Liver (tissue), 3 donors: ENCODE results near the gene ARHGEF33.

ENCODE experiments used
- JUND ChIP-seq, 2 donors: IDR thresholded peaks; 2 replicates each; pipeline ENCODE4 v1.6.1; 2016; ENCODE audit warnings: antibody characterized with exemption in 2 of 2
- RAD21 ChIP-seq, 2 donors: IDR thresholded peaks; 2 replicates each; pipeline ENCODE4 v1.6.1; 2016; ENCODE audit warnings: antibody characterized with exemption in 2 of 2, mild to moderate bottlenecking in 2 of 2
- SP1 ChIP-seq: IDR thresholded peaks from 2 replicates; pipeline ENCODE4 v1.6.1; 2018; ENCODE audit warnings: antibody characterized with exemption, mild to moderate bottlenecking
- TAF1 ChIP-seq: conservative IDR thresholded peaks from 2 replicates; pipeline ENCODE4 v1.6.1; 2016; ENCODE audit warnings: antibody characterized with exemption, mild to moderate bottlenecking
- YY1 ChIP-seq: IDR thresholded peaks from 2 replicates; pipeline ENCODE4 v1.6.1; 2016; ENCODE audit warnings: antibody characterized with exemption, mild to moderate bottlenecking
- TF ChIP-seq, protein P1 (sequence below): fragments of 150-350 bp; IDR thresholded peaks from 2 replicates; pipeline ENCODE4 v1.5.1; 2017; ENCODE audit warnings: improper control_type of control experiment, low read depth, low read length; ENCODE audit not compliant: missing input control
- TF ChIP-seq, protein P2 (sequence below): IDR thresholded peaks from 2 replicates; pipeline ENCODE4 v1.6.1; 2016; ENCODE audit warnings: antibody characterized with exemption, mild to moderate bottlenecking
- donor health status: healthy.
- donor health status: healthy.

DNA sequence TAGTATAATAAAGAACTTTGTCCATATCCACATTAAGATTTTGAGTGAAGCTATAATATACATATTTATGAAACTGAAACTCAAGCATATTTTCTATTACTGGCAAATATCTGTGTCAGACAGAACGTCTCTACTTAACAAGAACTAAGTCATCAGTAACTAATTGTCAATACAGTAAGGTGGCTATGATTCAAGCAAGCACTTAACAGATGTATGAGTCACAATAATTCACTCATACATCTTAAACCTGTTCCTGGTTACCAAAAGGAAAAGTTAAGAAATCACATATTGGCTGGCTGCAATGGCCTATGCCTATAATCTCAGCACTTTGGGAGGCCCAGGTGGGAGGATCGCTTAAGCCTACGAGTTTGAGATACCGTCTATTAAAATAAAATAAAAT is 135.2 kb downstream of the ARHGEF33 start:
- no peak for TF ChIP-seq YY1
- TF ChIP-seq, protein P1, sequence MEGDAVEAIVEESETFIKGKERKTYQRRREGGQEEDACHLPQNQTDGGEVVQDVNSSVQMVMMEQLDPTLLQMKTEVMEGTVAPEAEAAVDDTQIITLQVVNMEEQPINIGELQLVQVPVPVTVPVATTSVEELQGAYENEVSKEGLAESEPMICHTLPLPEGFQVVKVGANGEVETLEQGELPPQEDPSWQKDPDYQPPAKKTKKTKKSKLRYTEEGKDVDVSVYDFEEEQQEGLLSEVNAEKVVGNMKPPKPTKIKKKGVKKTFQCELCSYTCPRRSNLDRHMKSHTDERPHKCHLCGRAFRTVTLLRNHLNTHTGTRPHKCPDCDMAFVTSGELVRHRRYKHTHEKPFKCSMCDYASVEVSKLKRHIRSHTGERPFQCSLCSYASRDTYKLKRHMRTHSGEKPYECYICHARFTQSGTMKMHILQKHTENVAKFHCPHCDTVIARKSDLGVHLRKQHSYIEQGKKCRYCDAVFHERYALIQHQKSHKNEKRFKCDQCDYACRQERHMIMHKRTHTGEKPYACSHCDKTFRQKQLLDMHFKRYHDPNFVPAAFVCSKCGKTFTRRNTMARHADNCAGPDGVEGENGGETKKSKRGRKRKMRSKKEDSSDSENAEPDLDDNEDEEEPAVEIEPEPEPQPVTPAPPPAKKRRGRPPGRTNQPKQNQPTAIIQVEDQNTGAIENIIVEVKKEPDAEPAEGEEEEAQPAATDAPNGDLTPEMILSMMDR: no peak
- TF ChIP-seq TAF1: no peak
- no peak for TF ChIP-seq JUND (IDR thresholded peaks at IDR 0.05)
- TF ChIP-seq, protein P2, sequence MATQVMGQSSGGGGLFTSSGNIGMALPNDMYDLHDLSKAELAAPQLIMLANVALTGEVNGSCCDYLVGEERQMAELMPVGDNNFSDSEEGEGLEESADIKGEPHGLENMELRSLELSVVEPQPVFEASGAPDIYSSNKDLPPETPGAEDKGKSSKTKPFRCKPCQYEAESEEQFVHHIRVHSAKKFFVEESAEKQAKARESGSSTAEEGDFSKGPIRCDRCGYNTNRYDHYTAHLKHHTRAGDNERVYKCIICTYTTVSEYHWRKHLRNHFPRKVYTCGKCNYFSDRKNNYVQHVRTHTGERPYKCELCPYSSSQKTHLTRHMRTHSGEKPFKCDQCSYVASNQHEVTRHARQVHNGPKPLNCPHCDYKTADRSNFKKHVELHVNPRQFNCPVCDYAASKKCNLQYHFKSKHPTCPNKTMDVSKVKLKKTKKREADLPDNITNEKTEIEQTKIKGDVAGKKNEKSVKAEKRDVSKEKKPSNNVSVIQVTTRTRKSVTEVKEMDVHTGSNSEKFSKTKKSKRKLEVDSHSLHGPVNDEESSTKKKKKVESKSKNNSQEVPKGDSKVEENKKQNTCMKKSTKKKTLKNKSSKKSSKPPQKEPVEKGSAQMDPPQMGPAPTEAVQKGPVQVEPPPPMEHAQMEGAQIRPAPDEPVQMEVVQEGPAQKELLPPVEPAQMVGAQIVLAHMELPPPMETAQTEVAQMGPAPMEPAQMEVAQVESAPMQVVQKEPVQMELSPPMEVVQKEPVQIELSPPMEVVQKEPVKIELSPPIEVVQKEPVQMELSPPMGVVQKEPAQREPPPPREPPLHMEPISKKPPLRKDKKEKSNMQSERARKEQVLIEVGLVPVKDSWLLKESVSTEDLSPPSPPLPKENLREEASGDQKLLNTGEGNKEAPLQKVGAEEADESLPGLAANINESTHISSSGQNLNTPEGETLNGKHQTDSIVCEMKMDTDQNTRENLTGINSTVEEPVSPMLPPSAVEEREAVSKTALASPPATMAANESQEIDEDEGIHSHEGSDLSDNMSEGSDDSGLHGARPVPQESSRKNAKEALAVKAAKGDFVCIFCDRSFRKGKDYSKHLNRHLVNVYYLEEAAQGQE: no peak
- TF ChIP-seq SP1: no peak
- no peak for TF ChIP-seq RAD21 (IDR thresholded peaks at IDR 0.05)
